Natural killer cell treated with Interleukin-12 subunit alpha and Interleukin-12 subunit beta and Interleukin-15 and Interleukin-18, amount 100 ng/mL, for 72 hours (primary cell): Measurements from ENCODE around the gene MPO. TPM values are rescaled to one million over a fixed set of nuclear protein-coding genes. Genes with fewer than 3 reads are reported as not detected.

Experiments
- ATAC-seq, 2 donors: fragments of 150-1000 bp; cut with Tn5 transposase in 1 of 2; sonication (Bioruptor Pico), chemical (Tn5 transposase) in 1 of 2; 2 replicates each; pipeline ENCODE4 v1.10.0; 2021
- DNase-seq: peaks from one replicate; pipeline ENCODE4 v3.0.0; 2022; ENCODE audit warnings: low spot score
- H3K27ac Mint-ChIP-seq, 2 donors: 1 replicate in 1 of 2; 2 replicates in 1 of 2; pipeline ENCODE4 v1.8.0; 2022; ENCODE audit warnings: mixed read lengths in 2 of 2, mild to moderate bottlenecking in 1 of 2, moderate library complexity in 1 of 2
- H3K27me3 Mint-ChIP-seq, 2 donors: 1 replicate in 1 of 2; 2 replicates in 1 of 2; pipeline ENCODE4 v1.8.0; 2022; ENCODE audit warnings: mixed read lengths in 2 of 2
- H3K36me3 Mint-ChIP-seq: one replicate; pipeline ENCODE4 v1.8.0; 2022; ENCODE audit warnings: mixed read lengths
- H3K4me1 Mint-ChIP-seq, 2 donors: 1 replicate in 1 of 2; 2 replicates in 1 of 2; pipeline ENCODE4 v1.8.0; 2022; ENCODE audit warnings: low read depth in 2 of 2, mixed read lengths in 2 of 2, mild to moderate bottlenecking in 1 of 2
- H3K4me3 Mint-ChIP-seq: one replicate; pipeline ENCODE4 v1.8.0; 2022; ENCODE audit warnings: mixed read lengths
- H3K9me3 Mint-ChIP-seq: 2 replicates; pipeline ENCODE4 v1.8.0; 2022; ENCODE audit warnings: mixed read lengths
- total RNA-seq, 2 donors: library from RNA; stranded (reverse); gene quantifications; one replicate each; pipeline ENCODE4 v1.2.3, GENCODE V29; 2022

MPO gene
- total RNA-seq, 2 donors from 2014 or later = not detected

DNA sequence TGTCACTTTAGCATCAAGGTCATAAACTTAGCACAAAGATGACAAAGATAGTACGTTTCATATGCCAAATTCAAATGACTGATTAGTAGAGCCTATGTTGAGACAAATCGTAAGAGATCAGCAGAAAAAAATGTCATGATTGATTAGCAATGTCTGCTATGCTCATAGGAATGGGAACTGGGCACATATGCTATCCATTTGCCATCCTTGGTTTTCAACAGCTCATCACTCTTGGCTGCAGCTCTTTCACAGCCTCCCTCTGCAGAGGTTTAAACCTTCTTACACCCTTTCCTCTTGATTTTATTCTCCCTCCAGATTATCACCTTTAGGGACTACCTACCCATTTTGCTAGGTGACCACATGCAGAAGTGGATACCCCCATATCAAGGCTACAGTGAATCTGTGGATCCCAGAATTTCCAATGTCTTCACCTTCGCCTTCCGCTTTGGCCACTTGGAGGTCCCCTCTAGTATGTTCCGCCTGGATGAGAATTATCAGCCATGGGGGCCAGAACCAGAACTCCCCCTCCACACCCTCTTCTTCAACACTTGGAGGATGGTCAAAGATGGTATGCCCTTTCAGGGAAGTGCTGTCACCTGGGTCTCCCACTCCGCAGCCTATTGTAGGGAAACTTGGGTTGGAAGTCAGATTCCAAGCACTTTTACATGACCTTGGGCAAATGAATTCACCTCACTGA, 16.2 kb downstream of the MPO start:
- peaks cover 44 to 58% of the 10 kb centered on the region in 2 donors for H3K27me3 Mint-ChIP-seq
- no peak for DNase-seq
- H3K9me3 Mint-ChIP-seq = no peaks in the 10 kb centered on the region
- no peaks in the 10 kb centered on the region for H3K4me1 Mint-ChIP-seq
- no peak overlapping the region for H3K4me3 Mint-ChIP-seq
- H3K36me3 Mint-ChIP-seq = no peaks in the 10 kb centered on the region
- no peak overlapping the region for H3K27ac Mint-ChIP-seq
- ATAC-seq = no peak

GRCh38 chr17:58263773-58264172, 17.0 kb downstream of the MPO start:
- H3K36me3 Mint-ChIP-seq = no peaks in the 10 kb centered on the region
- no peaks in the 10 kb centered on the region for H3K4me1 Mint-ChIP-seq
- H3K27ac Mint-ChIP-seq = no peak overlapping the region
- no peaks in the 10 kb centered on the region for H3K9me3 Mint-ChIP-seq
- DNase-seq = no peak
- no peak for ATAC-seq
- H3K4me3 Mint-ChIP-seq = no peak overlapping the region
- H3K27me3 Mint-ChIP-seq = peaks cover 48 to 66% of the 10 kb centered on the region in 2 donors

GRCh38 chr17:58262149-58262548, 18.6 kb downstream of the MPO start:
- ATAC-seq (no peak), DNase-seq (no peak)
- Mint-ChIP-seq H3K4me3 (no peak overlapping the region), H3K4me1 (no peaks in the 10 kb centered on the region), H3K27me3 (peaks cover 63 to 78% of the 10 kb centered on the region in 2 donors), H3K36me3 (no peaks in the 10 kb centered on the region), H3K9me3 (no peaks in the 10 kb centered on the region), H3K27ac (no peak overlapping the region)

- H3K4me1 Mint-ChIP-seq = peaks cover 0 to 6% of the 10 kb centered on the region in 2 donors
- DNase-seq = no peak
- peaks cover 30 to 38% of the 10 kb centered on the region in 2 donors for H3K27me3 Mint-ChIP-seq
- H3K4me3 Mint-ChIP-seq = no peak overlapping the region
- no peak overlapping the region for H3K27ac Mint-ChIP-seq
- ATAC-seq = no peak
- no peaks in the 10 kb centered on the region for H3K9me3 Mint-ChIP-seq
- H3K36me3 Mint-ChIP-seq = no peaks in the 10 kb centered on the region
Measured at GRCh38 chr17:58254803-58255202, 25.9 kb downstream of the MPO start.

DNA sequence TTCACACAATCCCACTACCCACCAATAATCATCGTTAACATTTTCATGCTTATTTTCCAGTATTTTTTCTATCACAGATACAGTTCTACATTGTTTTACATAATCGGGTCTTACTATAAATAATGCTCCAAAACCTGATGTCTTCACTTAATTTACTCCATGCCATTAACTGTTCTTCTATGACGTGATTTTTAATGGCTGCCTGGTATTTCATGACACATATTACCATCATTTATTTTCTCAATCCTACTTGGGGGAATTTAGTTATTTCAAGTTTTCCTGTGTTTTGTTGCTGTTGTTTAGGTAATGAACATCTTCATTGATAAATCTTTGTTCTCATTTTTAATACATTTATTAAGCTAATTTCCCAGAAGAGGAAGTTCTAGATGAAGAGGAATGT, 27.7 kb downstream of the MPO start:
- Mint-ChIP-seq H3K27ac (no peak overlapping the region), H3K4me3 (no peak overlapping the region), H3K27me3 (peaks cover 16 to 27% of the 10 kb centered on the region in 2 donors), H3K36me3 (no peaks in the 10 kb centered on the region), H3K4me1 (peaks cover 9 to 12% of the 10 kb centered on the region in 2 donors), H3K9me3 (no peaks in the 10 kb centered on the region)
- no peak for ATAC-seq
- no peak for DNase-seq

DNA sequence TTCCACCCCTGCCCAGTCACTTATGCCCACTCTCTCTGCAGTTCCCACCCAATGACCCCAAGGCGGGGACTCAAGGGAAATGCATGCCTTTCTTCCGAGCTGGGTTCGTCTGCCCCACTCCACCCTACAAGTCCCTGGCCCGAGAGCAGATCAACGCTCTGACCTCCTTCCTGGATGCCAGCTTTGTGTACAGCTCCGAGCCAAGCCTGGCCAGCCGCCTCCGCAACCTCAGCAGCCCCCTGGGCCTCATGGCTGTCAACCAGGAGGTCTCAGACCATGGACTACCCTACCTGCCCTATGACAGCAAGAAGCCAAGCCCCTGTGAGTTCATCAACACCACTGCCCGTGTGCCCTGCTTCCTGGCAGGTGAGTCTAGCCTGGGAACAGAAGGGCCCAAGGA, 28.6 kb downstream of the MPO start:
- H3K4me3 Mint-ChIP-seq = no peak overlapping the region
- peaks cover 10 to 21% of the 10 kb centered on the region in 2 donors for H3K27me3 Mint-ChIP-seq
- H3K9me3 Mint-ChIP-seq = no peaks in the 10 kb centered on the region
- H3K4me1 Mint-ChIP-seq = peaks cover 16 to 19% of the 10 kb centered on the region in 2 donors
- ATAC-seq (no peak), DNase-seq (no peak)
- no peaks in the 10 kb centered on the region for H3K36me3 Mint-ChIP-seq
- no peak overlapping the region for H3K27ac Mint-ChIP-seq

DNA sequence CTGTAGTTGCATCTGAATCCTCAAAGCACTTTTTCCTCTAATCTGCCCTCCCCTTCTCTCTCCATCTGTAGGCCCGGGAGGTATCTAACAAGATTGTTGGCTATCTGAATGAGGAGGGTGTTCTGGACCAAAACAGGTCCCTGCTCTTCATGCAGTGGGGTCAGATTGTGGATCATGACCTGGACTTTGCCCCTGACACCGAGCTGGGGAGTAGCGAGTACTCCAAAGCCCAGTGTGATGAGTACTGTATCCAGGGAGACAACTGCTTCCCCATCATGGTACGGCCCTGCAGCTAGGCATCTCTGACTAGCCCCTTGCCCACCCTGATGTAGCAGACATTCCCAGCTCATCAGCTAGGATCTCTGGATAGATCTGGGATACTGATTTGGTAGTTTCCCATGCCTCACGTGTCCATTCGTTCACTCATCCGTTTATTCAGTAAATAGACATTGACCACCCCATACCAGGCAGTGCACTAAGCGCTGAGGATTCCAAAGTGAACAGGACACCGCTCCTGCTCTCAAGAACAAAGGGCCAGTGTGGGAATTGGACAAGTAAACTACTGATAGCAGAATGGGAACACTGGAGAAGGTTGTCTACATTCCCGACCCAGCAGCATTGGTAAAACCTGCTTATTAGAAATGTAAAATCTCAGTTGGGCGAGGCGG, 30.3 kb downstream of the MPO start:
- peaks cover 16 to 19% of the 10 kb centered on the region in 2 donors for H3K4me1 Mint-ChIP-seq
- H3K4me3 Mint-ChIP-seq = peak overlapping the region; percentile 54
- DNase-seq = no peak
- no peaks in the 10 kb centered on the region for H3K36me3 Mint-ChIP-seq
- H3K27ac Mint-ChIP-seq = peak overlapping the region in 1 of 2 donors; percentile 27
- ATAC-seq = no peak
- peaks cover 7 to 15% of the 10 kb centered on the region in 2 donors for H3K27me3 Mint-ChIP-seq
- H3K9me3 Mint-ChIP-seq = no peaks in the 10 kb centered on the region

DNA sequence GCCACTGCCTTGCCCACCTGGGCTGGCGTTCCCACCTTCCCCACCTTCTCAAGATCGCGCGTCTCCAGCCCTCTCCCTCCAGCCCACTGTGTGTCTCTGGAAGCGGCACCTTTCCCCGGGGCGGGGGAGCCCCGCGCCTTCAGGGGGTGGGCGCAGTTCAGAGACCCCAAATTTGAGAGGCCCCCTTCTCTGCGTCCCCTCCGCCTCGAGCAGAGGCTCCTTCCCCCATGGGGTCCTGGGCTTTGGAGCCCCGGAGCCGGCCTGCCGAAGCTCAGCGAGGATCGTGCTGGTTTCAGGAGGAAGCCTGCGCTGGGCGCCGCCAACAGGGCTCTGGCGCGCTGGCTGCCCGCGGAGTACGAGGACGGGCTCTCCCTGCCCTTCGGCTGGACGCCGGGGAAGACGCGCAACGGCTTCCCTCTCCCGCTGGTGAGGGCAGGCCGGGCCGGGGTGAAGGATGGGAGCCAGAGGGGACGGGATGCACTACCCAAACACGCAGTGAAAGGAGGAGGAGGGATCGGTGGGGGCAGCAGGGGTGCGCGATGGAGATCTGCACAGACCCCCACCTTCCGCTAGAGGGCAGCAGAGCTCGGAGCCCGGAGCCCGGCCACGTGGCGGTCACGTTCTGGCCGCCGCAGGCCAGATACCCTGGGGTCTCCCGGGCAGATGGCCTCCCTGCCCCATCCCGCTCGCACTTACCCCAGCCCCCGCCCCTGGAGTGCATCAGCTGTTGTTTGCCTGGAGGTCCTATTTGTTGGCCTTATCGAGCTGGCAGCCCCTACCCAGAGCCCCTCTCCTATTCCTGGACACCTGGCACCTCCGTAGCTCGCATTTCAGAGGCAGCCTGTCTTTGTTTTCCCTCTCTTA, 31.2 kb downstream of the MPO start:
- DNase-seq (peak; percentile 73), ATAC-seq (peak; percentile 84 to 92)
- H3K4me1 Mint-ChIP-seq = peaks cover 16 to 19% of the 10 kb centered on the region in 2 donors
- H3K9me3 Mint-ChIP-seq = no peaks in the 10 kb centered on the region
- peaks cover 0 to 12% of the 10 kb centered on the region in 2 donors for H3K27me3 Mint-ChIP-seq
- H3K4me3 Mint-ChIP-seq = peak overlapping the region; percentile 65
- H3K36me3 Mint-ChIP-seq = no peaks in the 10 kb centered on the region
- H3K27ac Mint-ChIP-seq = no peak overlapping the region

GRCh38 chr17:58248955-58249269, 31.8 kb downstream of the MPO start:
- no peak for DNase-seq
- Mint-ChIP-seq H3K36me3 (no peaks in the 10 kb centered on the region), H3K9me3 (no peaks in the 10 kb centered on the region), H3K4me3 (no peak overlapping the region), H3K27me3 (peaks cover 4 to 16% of the 10 kb centered on the region in 2 donors), H3K27ac (peak overlapping the region in 1 of 2 donors; percentile 11), H3K4me1 (peaks cover 16 to 22% of the 10 kb centered on the region in 2 donors)
- no peak for ATAC-seq

DNA sequence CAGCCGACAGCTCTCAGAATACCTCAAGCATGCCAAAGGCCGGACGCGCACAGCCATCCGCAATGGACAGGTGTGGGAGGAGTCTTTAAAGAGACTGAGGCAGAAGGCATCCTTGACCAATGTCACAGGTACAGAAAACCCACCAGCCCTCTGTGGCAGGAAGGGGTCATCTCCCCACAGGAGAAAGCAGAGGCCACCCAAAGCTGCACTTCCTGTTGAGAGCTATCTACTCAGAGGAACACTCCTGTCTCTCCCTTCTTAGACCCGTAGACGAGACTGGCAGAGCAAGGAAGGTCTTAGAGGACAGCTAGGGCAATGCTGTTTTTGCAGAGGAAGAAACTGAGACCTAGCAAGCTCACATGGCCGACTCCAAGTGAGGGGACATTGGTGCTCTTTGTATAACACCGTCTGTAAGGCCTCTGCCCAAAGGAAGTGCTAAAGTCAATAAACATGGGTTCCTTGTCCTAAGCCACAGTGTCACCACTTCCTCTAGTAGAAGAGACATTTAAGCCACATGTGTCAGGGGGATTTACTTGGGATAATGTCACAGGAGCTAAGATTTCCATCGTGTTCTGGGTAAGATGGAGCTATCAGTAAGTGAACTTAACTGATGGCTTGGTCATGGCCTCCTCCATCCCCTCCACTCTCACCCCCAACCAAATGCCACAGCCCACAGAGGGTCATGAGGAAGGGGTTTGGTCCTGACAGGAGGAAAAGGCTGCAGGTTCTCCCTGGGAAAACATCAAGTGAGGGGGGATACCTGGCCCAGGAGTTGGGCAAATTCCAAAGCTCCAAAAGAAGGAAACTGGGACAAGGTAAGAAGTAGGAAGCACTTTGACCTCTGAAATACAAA, 33.0 kb downstream of the MPO start:
- Mint-ChIP-seq H3K4me1 (peaks cover 16 to 22% of the 10 kb centered on the region in 2 donors), H3K4me3 (peak overlapping the region; percentile 49)

GRCh38 chr17:58246781-58247180, 34.0 kb downstream of the MPO start:
- ATAC-seq (no peak), DNase-seq (no peak)
- no peaks in the 10 kb centered on the region for H3K36me3 Mint-ChIP-seq
- no peak overlapping the region for H3K27ac Mint-ChIP-seq
- H3K4me3 Mint-ChIP-seq = no peak overlapping the region
- peaks cover 18 to 22% of the 10 kb centered on the region in 2 donors for H3K27me3 Mint-ChIP-seq
- H3K4me1 Mint-ChIP-seq = peaks cover 16 to 22% of the 10 kb centered on the region in 2 donors
- H3K9me3 Mint-ChIP-seq = no peaks in the 10 kb centered on the region

More for the DNA sequence above, 33.0 kb downstream of the MPO start:
- ATAC-seq = peak in 1 of 2 donors; percentile 43
- Mint-ChIP-seq H3K27me3 (peaks cover 16 to 21% of the 10 kb centered on the region in 2 donors), H3K9me3 (no peaks in the 10 kb centered on the region), H3K36me3 (no peaks in the 10 kb centered on the region), H3K27ac (peak overlapping the region in 1 of 2 donors; percentile 33)
- no peak for DNase-seq

DNA sequence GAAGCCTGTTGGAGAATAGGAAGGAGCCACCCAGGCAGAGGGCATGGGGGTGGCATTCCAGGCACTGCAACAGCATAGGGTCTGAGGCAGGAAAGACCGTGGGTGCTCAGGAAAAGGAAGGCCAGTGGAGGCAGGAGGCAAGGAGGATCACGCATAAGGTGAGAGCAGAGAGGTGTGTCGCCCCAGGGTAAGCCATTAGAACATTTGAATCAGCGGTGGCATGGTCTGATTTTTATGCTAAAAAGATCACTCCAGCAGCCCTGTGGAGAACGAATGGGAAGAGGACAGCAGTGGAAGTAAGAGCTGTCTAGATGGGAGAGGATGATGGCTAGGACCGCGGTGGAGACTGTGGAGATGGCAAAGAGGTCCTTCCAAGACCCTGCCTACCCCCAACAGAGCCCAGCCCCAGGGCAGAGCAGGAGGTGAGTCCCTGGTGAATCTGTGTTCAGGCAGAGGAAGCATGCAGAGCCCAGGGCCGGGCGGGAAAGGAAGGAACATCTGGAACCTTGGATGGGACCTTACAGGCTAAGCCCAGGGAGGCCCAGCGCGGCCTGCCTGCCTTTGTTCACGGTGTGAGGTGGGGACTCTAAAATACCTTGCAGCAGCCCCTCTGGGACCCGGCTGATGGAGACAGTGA, 34.5 kb downstream of the MPO start:
- ATAC-seq = no peak
- no peak for DNase-seq
- peaks cover 24 to 26% of the 10 kb centered on the region in 2 donors for H3K27me3 Mint-ChIP-seq
- H3K27ac Mint-ChIP-seq = no peak overlapping the region
- peaks cover 16 to 22% of the 10 kb centered on the region in 2 donors for H3K4me1 Mint-ChIP-seq
- H3K36me3 Mint-ChIP-seq = no peaks in the 10 kb centered on the region
- H3K4me3 Mint-ChIP-seq = no peak overlapping the region
- H3K9me3 Mint-ChIP-seq = no peaks in the 10 kb centered on the region
